Stimulated activated effector memory CD8-positive, alpha-beta T cell treated with anti-CD3 and anti-CD28 coated beads, Interleukin-12 subunit alpha, Interleukin-12 subunit beta, amount 100 ng/mL, for 72 hours (primary cell): ENCODE measurements around the gene NKD1.
A peak's percentile ranks its signal among the peaks of the same experiment; 100 is the strongest.

ENCODE experiments used
- ATAC-seq: fragments of 150-1000 bp; cut with Tn5 transposase; 2 replicates; pipeline ENCODE4 v1.10.0; 2021
- DNase-seq, 2 donors: peaks; one replicate each; pipeline ENCODE4 v3.0.0; 2021 to 2022; ENCODE audit warnings: low spot score in 2 of 2
- H3K27ac Mint-ChIP-seq: one replicate; pipeline ENCODE4 v1.8.0; 2022; ENCODE audit warnings: mild to moderate bottlenecking, mixed read lengths
- H3K36me3 Mint-ChIP-seq: one replicate; pipeline ENCODE4 v1.8.0; 2022; ENCODE audit warnings: mild to moderate bottlenecking, mixed read lengths
- H3K4me1 Mint-ChIP-seq: one replicate; pipeline ENCODE4 v1.8.0; 2022; ENCODE audit warnings: mixed read lengths
- H3K4me3 Mint-ChIP-seq: one replicate; pipeline ENCODE4 v1.8.0; 2022; ENCODE audit warnings: mild to moderate bottlenecking, mixed read lengths
- H3K9me3 Mint-ChIP-seq: one replicate; pipeline ENCODE4 v1.8.0; 2022; ENCODE audit warnings: mixed read lengths

Gene NKD1

GRCh38 chr16:50644729-50645128 is 96.5 kb downstream of the NKD1 start:
- Mint-ChIP-seq H3K9me3 (no peaks in the 10 kb centered on the region), H3K4me1 (peaks cover 7% of the 10 kb centered on the region), H3K4me3 (no peak overlapping the region), H3K27ac (peak overlapping the region; percentile 30), H3K36me3 (no peaks in the 10 kb centered on the region)
- DNase-seq: no peak
- peak; percentile 58 for ATAC-seq

- no peak overlapping the region for H3K4me3 Mint-ChIP-seq
- H3K27ac Mint-ChIP-seq: no peak overlapping the region
- DNase-seq (no peak), ATAC-seq (no peak)
- H3K4me1 Mint-ChIP-seq: peaks cover 13% of the 10 kb centered on the region
- H3K9me3 Mint-ChIP-seq: no peaks in the 10 kb centered on the region
- no peaks in the 10 kb centered on the region for H3K36me3 Mint-ChIP-seq
These were observed 97.5 kb downstream of the NKD1 start for GRCh38 chr16:50645563-50646220.

GRCh38 chr16:50646345-50646744 is 98.1 kb downstream of the NKD1 start:
- ATAC-seq (no peak), DNase-seq (no peak)
- Mint-ChIP-seq H3K4me1 (peaks cover 13% of the 10 kb centered on the region), H3K9me3 (no peaks in the 10 kb centered on the region), H3K4me3 (no peak overlapping the region), H3K27ac (no peak overlapping the region), H3K36me3 (no peaks in the 10 kb centered on the region)

GRCh38 chr16:50651835-50652438 is 103.7 kb downstream of the NKD1 start:
- Mint-ChIP-seq H3K27ac (no peak overlapping the region), H3K36me3 (no peaks in the 10 kb centered on the region), H3K4me3 (no peak overlapping the region), H3K9me3 (peaks cover 2% of the 10 kb centered on the region), H3K4me1 (peaks cover 6% of the 10 kb centered on the region)
- ATAC-seq (no peak), DNase-seq (no peak)

- Mint-ChIP-seq H3K4me3 (no peak overlapping the region), H3K4me1 (peaks cover 6% of the 10 kb centered on the region), H3K27ac (no peak overlapping the region)
These were observed 104.7 kb downstream of the NKD1 start for GRCh38 chr16:50652836-50653425.

GRCh38 chr16:50653633-50654519 is 105.7 kb downstream of the NKD1 start:
- Mint-ChIP-seq H3K9me3 (peaks cover 2% of the 10 kb centered on the region), H3K27ac (no peak overlapping the region), H3K36me3 (no peaks in the 10 kb centered on the region), H3K4me3 (no peak overlapping the region), H3K4me1 (peaks cover 6% of the 10 kb centered on the region)
- DNase-seq (no peak), ATAC-seq (no peak)

More at GRCh38 chr16:50652836-50653425, 104.7 kb downstream of the NKD1 start:
- H3K9me3 Mint-ChIP-seq: peaks cover 2% of the 10 kb centered on the region
- no peak for DNase-seq
- no peak for ATAC-seq
- no peaks in the 10 kb centered on the region for H3K36me3 Mint-ChIP-seq

- Mint-ChIP-seq H3K4me3 (no peak overlapping the region), H3K9me3 (peaks cover 2% of the 10 kb centered on the region), H3K4me1 (peaks cover 6% of the 10 kb centered on the region), H3K27ac (no peak overlapping the region), H3K36me3 (no peaks in the 10 kb centered on the region)
- DNase-seq: no peak
- no peak for ATAC-seq
These were observed 107.4 kb downstream of the NKD1 start for GRCh38 chr16:50655558-50656055.

GRCh38 chr16:50657241-50657640 is 109.0 kb downstream of the NKD1 start:
- no peaks in the 10 kb centered on the region for H3K9me3 Mint-ChIP-seq
- H3K4me3 Mint-ChIP-seq: no peak overlapping the region
- ATAC-seq (no peak), DNase-seq (no peak)
- peaks cover 6% of the 10 kb centered on the region for H3K4me1 Mint-ChIP-seq
- no peaks in the 10 kb centered on the region for H3K36me3 Mint-ChIP-seq
- H3K27ac Mint-ChIP-seq: no peak overlapping the region

- H3K4me1 Mint-ChIP-seq: peaks cover 7% of the 10 kb centered on the region
- no peaks in the 10 kb centered on the region for H3K36me3 Mint-ChIP-seq
These were observed 111.6 kb downstream of the NKD1 start for GRCh38 chr16:50659806-50660205.

GRCh38 chr16:50662306-50662940 is 114.2 kb downstream of the NKD1 start:
- Mint-ChIP-seq H3K36me3 (peaks cover under 1% of the 10 kb centered on the region), H3K27ac (peak overlapping the region; percentile 57), H3K4me1 (peaks cover 26% of the 10 kb centered on the region), H3K9me3 (no peaks in the 10 kb centered on the region), H3K4me3 (no peak overlapping the region)
- ATAC-seq (no peak), DNase-seq (no peak)

More at GRCh38 chr16:50659806-50660205, 111.6 kb downstream of the NKD1 start:
- Mint-ChIP-seq H3K4me3 (no peak overlapping the region), H3K27ac (no peak overlapping the region), H3K9me3 (no peaks in the 10 kb centered on the region)
- ATAC-seq: no peak
- no peak for DNase-seq

GRCh38 chr16:50664270-50664669 is 116.1 kb downstream of the NKD1 start:
- Mint-ChIP-seq H3K27ac (no peak overlapping the region), H3K4me3 (no peak overlapping the region)

GRCh38 chr16:50665128-50665878 is 117.1 kb downstream of the NKD1 start:
- H3K27ac Mint-ChIP-seq: peak overlapping the region; percentile 83
- ATAC-seq (peak; percentile 47), DNase-seq (peak; percentile 86 to 94)
- H3K4me1 Mint-ChIP-seq: peaks cover 32% of the 10 kb centered on the region
- peak overlapping the region; percentile 66 for H3K4me3 Mint-ChIP-seq
- H3K9me3 Mint-ChIP-seq: no peaks in the 10 kb centered on the region
- peaks cover 14% of the 10 kb centered on the region for H3K36me3 Mint-ChIP-seq

More at GRCh38 chr16:50664270-50664669, 116.1 kb downstream of the NKD1 start:
- ATAC-seq (no peak), DNase-seq (no peak)
- no peaks in the 10 kb centered on the region for H3K9me3 Mint-ChIP-seq
- peaks cover 13% of the 10 kb centered on the region for H3K36me3 Mint-ChIP-seq
- peaks cover 34% of the 10 kb centered on the region for H3K4me1 Mint-ChIP-seq

GRCh38 chr16:50666658-50667496 is 118.7 kb downstream of the NKD1 start:
- Mint-ChIP-seq H3K9me3 (peaks cover 4% of the 10 kb centered on the region), H3K4me3 (peak overlapping the region; percentile 57), H3K27ac (peak overlapping the region; percentile 10), H3K4me1 (peaks cover 38% of the 10 kb centered on the region), H3K36me3 (peaks cover 28% of the 10 kb centered on the region)
- peak; percentile 85 for ATAC-seq
- DNase-seq: peak in 1 of 2 donors; percentile 73
